HCT116 (cell line): ENCODE data around the gene OLFML2A. TPM values are rescaled to one million over a fixed set of nuclear protein-coding genes. Genes with fewer than 3 reads are reported as not detected.
A peak's percentile ranks its signal among the peaks of the same experiment; 100 is the strongest.
"Not testable (repeated sequence)": the region's sequence is repeated elsewhere in the genome, so short reads cannot be mapped to it uniquely, and the experiment has no call there.

Experiments
- ATAC-seq: fragments of 200-7000 bp; cut with Tn5 transposase; 2 replicates; pipeline ENCODE4 v1.9.1; 2020; ENCODE audit warnings: mild to moderate bottlenecking, moderate library complexity
- BruUV-seq: library from RNA; stranded (reverse); fragments of 400-500 nt; replicated peaks from 2 replicates; lab custom pipeline; 2021; lab: Mats Ljungman, UMichigan
- CTCF ChIA-PET: fragments of 300-600 bp; sonication (Branson Sonifier 250); formaldehyde crosslinking; loops from one replicate; lab custom pipeline; 2021; ENCODE audit warnings: antibody characterized with exemption; lab: Charles Lee
- POLR2A ChIA-PET: fragments of 300-600, 350-600 bp; sonication (Branson Sonifier 250); formaldehyde crosslinking; loops from one replicate; lab custom pipeline; 2021; ENCODE audit warnings: antibody characterized with exemption; lab: Charles Lee
- RAD21 ChIA-PET, 2 experiments: fragments of 300-600 bp; sonication (Branson Sonifier 250); formaldehyde crosslinking; loops; one replicate each; lab custom pipeline; 2023; ENCODE audit warnings: low total read pairs in 2 of 2; ENCODE audit not compliant: uncharacterized antibody in 2 of 2, unreplicated experiment in 2 of 2, low non-redundant PET in 1 of 2; lab: Charles Lee
- DNase-seq: peaks from one replicate; pipeline ENCODE4 v3.0.0-alpha.2; 2010; ENCODE audit warnings: low read depth, low spot score
- H2AFZ ChIP-seq: fragments of 200-600 bp; shearing (Covaris generic), sonication (generic); 2 replicates; pipeline ENCODE4 v1.6.1; 2017; ENCODE audit warnings: low read depth, mixed run types, mixed read lengths, antibody characterized with exemption, low read length; ENCODE audit not compliant: poor library complexity, severe bottlenecking
- H3K27ac ChIP-seq: 2 replicates; pipeline ENCODE4 v1.5.1; 2012; ENCODE audit warnings: low read depth, low read length
- H3K27me3 ChIP-seq: fragments of 200-600 bp; sonication (generic); 2 replicates; pipeline ENCODE4 v1.6.1; 2016; ENCODE audit warnings: mixed run types, low read length, mixed read lengths; ENCODE audit not compliant: insufficient read depth
- H3K36me3 ChIP-seq, 2 experiments: fragments of 200-500 bp in 1 of 2; fragments of 200-600 bp in 1 of 2; sonication (Bioruptor generic) in 1 of 2; sonication (generic) in 1 of 2; 2 replicates each; pipeline versions ENCODE4 v1.5.1 to v1.6.1; 2014 to 2016; ENCODE audit warnings: low read length in 2 of 2, inconsistent platforms in 1 of 2, mixed read lengths in 1 of 2, mixed run types in 1 of 2; ENCODE audit not compliant: insufficient read depth in 2 of 2, control insufficient read depth in 1 of 2
- H3K4me1 ChIP-seq, 2 experiments: fragments of 200-600 bp in 1 of 2; sonication (generic) in 1 of 2; 2 replicates each; pipeline versions ENCODE4 v1.5.1 to v1.6.1; 2012 to 2017; ENCODE audit warnings: low read length in 2 of 2, inconsistent platforms in 1 of 2, mild to moderate bottlenecking in 1 of 2, mixed read lengths in 1 of 2, mixed run types in 1 of 2, moderate library complexity in 1 of 2; ENCODE audit not compliant: insufficient read depth in 2 of 2, control insufficient read depth in 1 of 2
- H3K4me2 ChIP-seq: fragments of 200-600 bp; sonication (generic); 2 replicates; pipeline ENCODE4 v1.6.1; 2017; ENCODE audit warnings: mixed run types, low read length, mixed read lengths
- H3K4me3 ChIP-seq, 2 experiments: fragments of 200-600 bp in 1 of 2; sonication (generic) in 1 of 2; replicated peaks in 1 of 2; 2 replicates each; pipeline ENCODE4 v1.5.1; 2011 to 2016; ENCODE audit warnings: low read length in 2 of 2, control low read depth in 1 of 2, low read depth in 1 of 2, mild to moderate bottlenecking in 1 of 2, mixed read lengths in 1 of 2, mixed run types in 1 of 2
- H3K79me2 ChIP-seq: fragments of 200-600 bp; sonication (generic); 2 replicates; pipeline ENCODE4 v1.6.1; 2017; ENCODE audit warnings: mild to moderate bottlenecking, mixed run types, low read length, moderate library complexity, mixed read lengths; ENCODE audit not compliant: insufficient read depth
- H3K9ac ChIP-seq: fragments of 200-600 bp; sonication (generic); 2 replicates; pipeline ENCODE4 v1.6.1; 2016; ENCODE audit warnings: low read length, mixed read lengths
- H3K9me2 ChIP-seq: fragments of 200-600 bp; sonication (generic), shearing (Covaris generic); 2 replicates; pipeline ENCODE4 v1.6.1; 2017; ENCODE audit warnings: mixed run types, mild to moderate bottlenecking, moderate library complexity; ENCODE audit not compliant: insufficient read depth
- H3K9me3 ChIP-seq, 2 experiments: fragments of 200-500 bp in 1 of 2; fragments of 200-600 bp in 1 of 2; sonication (Bioruptor generic) in 1 of 2; sonication (generic) in 1 of 2; 2 replicates each; pipeline ENCODE4 v1.6.1; 2014 to 2017; ENCODE audit warnings: low read length in 2 of 2, mixed read lengths in 2 of 2, inconsistent platforms in 1 of 2, low read depth in 1 of 2, mild to moderate bottlenecking in 1 of 2, mixed run types in 1 of 2, moderate library complexity in 1 of 2; ENCODE audit not compliant: control insufficient read depth in 1 of 2, insufficient read depth in 1 of 2
- H4K20me1 ChIP-seq: fragments of 200-600 bp; sonication (generic), shearing (Covaris generic); 2 replicates; pipeline ENCODE4 v1.6.1; 2017; ENCODE audit warnings: mixed run types, mild to moderate bottlenecking, moderate library complexity; ENCODE audit not compliant: insufficient read depth
- CEBPB ChIP-seq: IDR thresholded peaks from 2 replicates; pipeline ENCODE4 v1.6.1; 2012; ENCODE audit warnings: low read depth
- CTCF ChIP-seq, 3 experiments: fragments of 200-600 bp in 1 of 3; sonication (generic) in 1 of 3; IDR thresholded peaks in 2 of 3; conservative IDR thresholded peaks in 1 of 3; 2 replicates each; pipeline ENCODE4 v1.5.1; 2012 to 2017; ENCODE audit warnings: low read depth in 2 of 3, low read length in 2 of 3, antibody characterized with exemption in 1 of 3, borderline replicate concordance in 1 of 3, control low read depth in 1 of 3, mild to moderate bottlenecking in 1 of 3, mixed read lengths in 1 of 3, mixed run types in 1 of 3, moderate library complexity in 1 of 3; ENCODE audit not compliant: insufficient read depth in 1 of 3
- EZH2 ChIP-seq: fragments of 200-600 bp; sonication (generic); IDR thresholded peaks from 2 replicates; pipeline ENCODE4 v1.6.1; 2017; ENCODE audit warnings: antibody characterized with exemption, mixed run types
- RAD21 ChIP-seq: IDR thresholded peaks from 2 replicates; pipeline ENCODE4 v1.6.1; 2012; ENCODE audit warnings: low read depth, mild to moderate bottlenecking
- SRF ChIP-seq: IDR thresholded peaks from 2 replicates; pipeline ENCODE4 v1.6.1; 2012; ENCODE audit warnings: low read depth
- YY1 ChIP-seq: IDR thresholded peaks from 2 replicates; pipeline ENCODE4 v1.6.1; 2011; ENCODE audit warnings: low read length, low read depth, moderate library complexity, mild to moderate bottlenecking; ENCODE audit not compliant: insufficient replicate concordance; ENCODE audit errors: extremely low read depth
- ZBTB33 ChIP-seq: IDR thresholded peaks from 2 replicates; pipeline ENCODE4 v1.6.1; 2011; ENCODE audit warnings: mild to moderate bottlenecking, low read length, moderate library complexity; ENCODE audit not compliant: insufficient replicate concordance; ENCODE audit errors: extremely low read depth
- intact Hi-C: fragments of 100-400 bp; cut with micrococcal nuclease; formaldehyde crosslinking; loops from 2 replicates; pipeline ENCODE4 v1.10.0; 2022
- total RNA-seq: library from RNA; stranded (reverse); gene quantifications from one replicate; pipeline ENCODE4 v1.2.1, GENCODE V29; 2021; ENCODE audit not compliant: unreplicated experiment

Gene OLFML2A
- total RNA-seq, 1 experiment from 2014 or later: 6.3 TPM

- no peak for TF ChIP-seq ZBTB33
- no peak for TF ChIP-seq CTCF (IDR thresholded peaks at IDR 0.05 in 2 of 3, conservative IDR thresholded peaks at IDR 0.05 in 1 of 3; ENCODE audit: borderline replicate concordance in 1 of 3, insufficient read depth in 1 of 3, low read depth in 2 of 3, low read length in 2 of 3)
- TF ChIP-seq EZH2: no peak
- TF ChIP-seq SRF: 0 out of 2 replicates have a peak, but pooled peaks have one; percentile 41
- TF ChIP-seq CEBPB: peak; percentile 66; the same call in 1 of the 2 replicates
- TF ChIP-seq YY1: no peak
- no peak for TF ChIP-seq RAD21
- TF ChIP-seq, all 23 proteins: peak for 9
Observed at GRCh38 chr9:124735121-124735520, 41.8 kb upstream of the OLFML2A start (continued).

GRCh38 chr9:124738075-124738474 is 38.9 kb upstream of the OLFML2A start:
- H2AFZ ChIP-seq, H3K9me2 ChIP-seq, ATAC-seq, H3K9me3 ChIP-seq, intact Hi-C loops, H3K4me2 ChIP-seq, H3K4me3 ChIP-seq, BruUV-seq, RAD21 ChIA-PET, H3K27ac ChIP-seq, H3K9ac ChIP-seq, H3K27me3 ChIP-seq, H3K36me3 ChIP-seq, DNase-seq, H4K20me1 ChIP-seq, CTCF ChIA-PET: not testable (repeated sequence)
- peaks cover 68% of the 10 kb centered on the region for H3K79me2 ChIP-seq
- H3K4me1 ChIP-seq: peaks cover 41 to 45% of the 10 kb centered on the region in 2 experiments
- POLR2A ChIA-PET: interaction anchor here (1.5 kb wide), 1 partner anchor 503 kb away, joined by 3 read pairs; the partner anchor contains the start of gene HSPA5
